ENCODE measurements around the gene ZNF460.

GRCh38 chr19:57233207-57233606, 47.1 kb upstream of the ZNF460 start:
- TF ChIP-seq CTCF (conservative IDR thresholded peaks at IDR 0.05; ENCODE audit: low read length) (no peak), EZH2phosphoT487 (IDR thresholded peaks at IDR 0.05; ENCODE audit: borderline replicate concordance) (no peak)
